ENCODE measurements around the gene THEM4.
"Not testable (repeated sequence)": the region's sequence is repeated elsewhere in the genome, so short reads cannot be mapped to it uniquely, and the experiment has no call there.

The THEM4 gene

DNA sequence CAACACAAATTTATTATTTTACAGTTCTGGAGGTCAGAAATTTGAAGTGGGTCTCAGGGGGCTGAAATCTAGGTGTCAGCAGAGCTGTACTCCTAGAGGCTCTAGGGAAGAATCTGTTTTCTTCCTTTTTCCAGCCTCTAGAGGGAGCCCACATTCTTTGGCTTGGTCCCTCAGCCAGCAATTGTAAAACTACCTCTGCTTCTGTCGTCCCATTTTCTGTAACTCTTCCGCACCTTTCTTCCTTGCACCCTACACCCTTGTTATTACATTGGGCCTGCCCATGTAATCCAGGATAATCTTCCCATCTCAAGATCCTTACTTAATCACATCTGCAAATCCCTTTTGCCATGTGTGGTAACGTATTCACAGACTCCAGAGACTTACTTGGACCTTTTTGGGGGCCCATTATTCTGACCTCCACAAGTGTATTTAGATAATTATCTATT lies 24.8 kb upstream of the THEM4 start:
- peak; percentile 58 for DNase-seq (ENCODE audit: low spot score)

DNA sequence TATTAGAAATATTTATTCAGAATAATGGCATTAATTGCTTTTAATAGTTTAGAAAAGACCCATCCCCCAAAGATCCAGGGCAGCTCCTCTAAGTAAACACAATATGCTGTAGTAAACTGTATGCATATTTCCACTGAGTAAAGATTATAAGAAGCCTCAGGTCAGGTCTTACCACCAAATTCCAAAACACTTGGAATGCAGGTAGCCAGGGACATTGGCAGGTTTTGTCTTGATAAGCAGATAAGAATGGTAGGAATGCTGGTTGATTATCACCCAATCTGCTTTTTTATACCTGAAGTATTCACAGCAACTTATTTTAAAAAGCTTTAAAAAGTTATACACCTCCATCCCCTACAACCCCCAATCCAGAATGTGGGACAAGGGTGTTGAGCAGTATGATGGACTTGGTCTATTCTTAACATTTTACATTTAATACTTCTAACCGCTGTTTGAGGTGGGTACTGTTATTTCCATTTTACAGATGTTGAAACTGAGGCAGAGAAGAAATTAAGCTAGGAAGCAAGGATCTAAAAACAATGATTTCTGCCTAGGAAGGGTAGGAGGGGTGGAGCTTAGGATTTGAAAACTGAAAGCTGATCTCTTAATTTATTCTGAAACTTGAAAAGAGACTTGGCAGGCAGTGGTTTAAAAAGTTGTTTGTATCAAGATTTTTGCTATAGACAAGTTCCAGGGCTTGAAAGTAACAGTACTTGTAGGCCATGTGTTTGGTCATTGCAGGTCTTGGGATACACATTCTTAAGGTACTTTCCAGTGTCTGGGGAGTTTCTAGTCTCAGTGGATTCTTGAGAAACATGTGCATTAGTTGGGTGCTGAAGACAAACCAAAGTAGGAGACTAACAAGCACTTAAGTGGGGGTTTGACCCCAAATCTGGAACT lies 15.6 kb upstream of the THEM4 start:
- DNase-seq (ENCODE audit: low spot score): no peak

DNA sequence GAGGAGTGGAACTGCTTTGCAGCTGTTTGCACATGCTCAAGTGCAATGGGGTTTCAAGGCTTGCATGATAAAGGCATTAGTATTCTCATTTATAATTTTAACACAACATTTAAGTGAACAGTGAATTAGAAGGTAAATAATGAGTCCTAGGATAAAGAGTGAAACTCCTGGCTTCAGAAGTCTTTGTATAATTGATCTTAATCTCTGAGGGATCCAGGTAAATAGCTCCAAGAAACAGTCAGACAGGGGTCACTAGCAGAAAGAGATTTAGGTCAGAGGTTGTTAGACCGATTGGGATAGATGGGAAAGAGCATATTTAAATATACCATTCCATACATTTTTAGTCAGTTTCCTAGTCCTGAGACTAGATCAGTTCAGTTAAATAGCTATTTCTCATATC lies 14.1 kb upstream of the THEM4 start:
- no peak for DNase-seq (ENCODE audit: low spot score)

DNA sequence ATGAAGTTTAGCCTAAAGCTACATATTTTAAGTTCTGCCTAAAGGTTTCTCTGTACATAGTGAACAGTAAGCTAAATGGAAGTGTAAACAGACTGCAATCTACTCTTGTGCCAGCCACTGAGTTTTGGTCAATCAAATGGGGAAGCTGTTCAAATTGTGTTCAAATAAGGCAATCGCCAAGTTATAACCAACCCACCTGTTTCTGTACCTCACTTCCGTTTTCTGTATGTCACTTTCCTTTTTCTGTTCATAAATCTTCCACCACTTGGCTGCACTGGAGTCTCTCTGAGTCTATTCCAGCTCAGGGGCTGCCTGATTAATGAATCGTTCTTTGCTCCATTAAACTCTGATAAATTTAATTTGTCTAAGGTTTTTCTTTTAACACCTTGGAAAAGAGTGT lies 10.8 kb upstream of the THEM4 start:
- no peak for DNase-seq (ENCODE audit: low spot score)

DNA sequence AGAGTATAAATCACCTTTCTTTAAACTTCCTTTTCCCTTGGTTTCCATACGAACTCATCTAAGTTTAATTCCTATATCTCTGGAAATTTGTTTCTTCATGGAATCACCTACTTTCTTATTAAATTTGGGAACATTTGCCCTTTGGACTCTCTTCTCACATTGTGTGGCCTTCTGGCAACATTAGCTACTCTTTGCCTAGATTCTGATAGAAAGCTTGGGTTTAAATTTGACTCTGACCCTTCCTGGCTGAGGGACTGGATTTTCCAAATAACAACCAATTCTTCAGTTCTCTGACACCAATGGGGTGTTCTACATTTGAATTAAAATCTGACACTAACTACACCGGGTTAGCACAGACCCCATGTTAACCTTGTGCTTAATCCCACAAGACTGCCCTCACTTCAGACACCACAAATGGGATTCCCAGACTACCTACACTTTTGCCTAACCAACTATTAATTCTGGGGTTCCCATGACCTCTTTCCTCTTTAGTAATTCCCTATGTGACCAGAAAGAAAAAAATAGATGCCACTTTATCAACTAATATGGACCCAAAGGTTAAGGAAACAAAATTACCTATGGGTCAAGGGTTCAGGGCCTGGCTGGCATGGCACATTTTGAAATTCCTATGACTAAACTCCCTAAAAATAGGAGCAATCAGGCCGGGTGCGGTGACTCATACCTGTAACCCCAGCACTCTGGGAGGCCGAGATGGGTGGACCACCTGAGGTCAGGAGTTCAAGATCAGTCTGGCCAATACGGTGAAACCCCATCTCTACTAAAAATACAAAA lies 9.7 kb upstream of the THEM4 start:
- DNase-seq (ENCODE audit: low spot score): no peak

DNA sequence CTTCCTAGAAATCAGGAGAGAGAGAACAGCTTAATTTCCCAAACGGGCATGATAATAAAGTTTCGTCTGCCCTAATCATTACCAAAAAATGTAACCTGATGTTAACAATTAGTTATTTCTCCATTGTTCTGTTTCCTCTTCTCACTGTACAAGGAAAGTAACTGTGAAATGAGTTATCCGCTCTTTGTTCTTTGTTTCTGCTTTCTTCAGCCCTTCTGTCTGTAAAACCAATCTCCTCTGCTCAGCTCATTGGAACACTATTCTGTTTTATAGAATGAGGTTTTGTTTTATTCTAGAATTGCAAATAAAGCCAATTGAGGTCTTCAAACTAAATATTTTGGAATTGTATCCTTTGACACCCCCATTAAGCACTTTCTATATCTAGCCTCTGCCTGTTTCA lies 8.8 kb upstream of the THEM4 start:
- no peak for DNase-seq (ENCODE audit: low spot score)

DNA sequence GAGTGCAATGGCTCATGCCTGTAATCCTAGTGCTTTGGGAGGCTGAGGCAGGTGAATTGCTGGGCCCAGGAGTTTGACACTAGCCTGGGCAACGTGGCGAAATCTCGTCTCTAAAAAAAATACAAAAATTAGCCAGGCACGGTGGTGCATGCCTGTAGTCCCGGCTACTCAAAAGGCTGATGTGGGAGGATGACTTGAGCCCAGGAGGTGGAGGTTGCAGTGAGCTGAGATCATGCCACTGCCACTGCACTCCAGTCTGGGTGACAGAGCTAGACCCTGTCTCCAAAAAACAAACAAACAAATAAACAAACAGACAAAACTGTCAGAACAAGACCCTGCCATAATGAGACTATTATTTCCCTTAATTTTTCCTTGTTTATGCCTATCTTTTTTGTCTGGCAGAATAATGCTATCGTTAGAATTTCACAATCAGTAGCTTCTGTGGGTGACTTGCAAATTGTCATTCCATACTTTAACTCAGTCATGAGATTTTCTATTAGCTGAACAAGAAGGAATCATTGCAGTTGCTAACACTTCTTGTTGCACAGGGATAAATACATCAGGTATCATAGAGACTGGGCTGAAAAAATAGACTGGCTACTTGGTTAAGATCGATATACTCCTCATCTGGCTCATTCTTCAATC lies 7.5 kb upstream of the THEM4 start:
- no peak for DNase-seq (ENCODE audit: low spot score)

DNA sequence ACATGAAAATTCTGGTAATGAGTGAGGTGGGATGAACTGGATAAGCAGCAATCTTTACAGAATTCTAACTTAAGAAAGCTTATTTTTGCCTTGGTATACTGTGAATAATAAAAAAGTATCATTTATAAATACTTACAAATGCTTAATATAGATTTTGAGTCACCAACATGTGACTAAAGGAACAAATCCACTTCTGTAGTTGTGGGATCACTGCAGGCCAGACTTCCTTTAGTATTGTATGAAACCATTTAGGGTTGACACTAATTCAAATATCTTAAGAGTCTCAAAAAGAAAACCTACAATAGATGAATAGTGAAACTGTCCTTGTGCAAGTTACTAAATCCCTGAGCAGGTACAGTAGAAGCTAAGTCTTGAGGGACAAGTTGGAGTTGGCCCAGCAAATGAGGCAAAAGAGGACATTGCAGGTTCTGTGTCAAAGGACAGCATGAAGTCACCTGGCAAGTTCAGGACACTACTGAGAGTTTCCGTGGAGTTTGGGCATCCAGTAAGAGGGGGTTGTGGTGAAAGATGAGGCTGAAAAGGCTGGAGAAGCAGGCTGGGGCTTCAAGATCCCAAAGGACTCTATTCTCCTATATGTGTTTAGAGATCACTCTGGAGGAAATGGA lies 5.9 kb upstream of the THEM4 start:
- peak; percentile 66 for DNase-seq (ENCODE audit: low spot score)

DNA sequence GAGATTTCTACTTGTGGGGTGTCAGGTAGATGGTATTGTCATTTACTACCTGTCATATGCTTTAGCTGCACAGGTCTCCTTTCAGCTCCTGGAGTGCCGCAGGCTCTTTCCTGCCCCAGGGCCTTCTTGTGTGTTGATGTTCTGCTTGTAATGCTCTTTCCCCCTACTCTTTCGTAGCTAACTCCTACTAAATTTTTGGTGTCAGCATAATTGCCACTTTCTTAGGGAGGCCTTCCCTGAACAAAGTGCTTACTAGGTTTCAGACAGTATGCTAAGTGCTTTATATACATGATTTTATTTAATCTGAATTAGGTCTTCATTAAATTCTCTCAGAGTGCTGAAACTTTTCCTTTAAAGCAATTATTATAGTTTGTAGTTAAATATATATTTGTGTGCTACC lies 4.8 kb upstream of the THEM4 start:
- DNase-seq (ENCODE audit: low spot score): no peak

DNA sequence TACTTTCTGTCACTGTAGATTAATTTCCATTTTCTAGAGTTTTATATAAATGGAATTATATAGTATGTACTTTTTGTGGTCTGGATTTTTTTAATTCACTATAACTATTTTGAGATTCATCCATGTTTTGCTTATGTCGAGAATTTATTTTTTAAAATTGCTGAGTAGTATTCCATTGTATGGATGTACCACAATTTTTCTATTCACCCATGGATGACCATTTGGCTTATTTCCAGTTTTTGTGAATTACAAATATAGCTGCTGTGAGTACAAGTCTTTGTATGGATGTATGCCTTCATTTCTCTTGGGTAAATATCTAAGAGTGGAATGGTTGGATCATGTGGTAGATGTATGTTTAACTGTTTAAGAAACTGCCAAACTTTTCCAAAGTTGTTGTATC lies 3.7 kb upstream of the THEM4 start:
- DNase-seq (ENCODE audit: low spot score): no peak

DNA sequence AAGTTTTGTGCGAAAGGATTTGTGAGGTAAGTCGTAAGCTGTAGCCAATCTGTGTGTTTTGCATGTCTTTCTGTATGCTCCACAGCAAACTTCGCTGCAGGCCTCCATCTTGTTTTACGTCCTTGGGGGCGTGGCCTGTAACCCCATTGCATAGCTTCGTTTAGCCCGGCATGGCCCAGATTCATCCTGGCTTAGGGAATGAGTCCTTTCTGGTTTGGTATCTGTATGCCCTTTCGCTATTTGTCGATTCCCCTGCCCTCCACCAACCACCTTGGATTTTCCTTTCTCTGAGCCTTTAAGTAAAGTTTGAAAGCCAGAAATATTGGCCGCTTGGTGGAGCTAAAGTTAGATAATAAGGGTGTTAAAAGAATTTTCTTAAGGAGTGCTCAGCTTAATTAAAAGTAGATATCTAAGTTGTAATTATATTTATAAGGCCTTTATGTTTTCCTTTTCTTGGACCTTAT lies 1.1 kb downstream of the THEM4 start:
- DNase-seq (ENCODE audit: low spot score): no peak

DNA sequence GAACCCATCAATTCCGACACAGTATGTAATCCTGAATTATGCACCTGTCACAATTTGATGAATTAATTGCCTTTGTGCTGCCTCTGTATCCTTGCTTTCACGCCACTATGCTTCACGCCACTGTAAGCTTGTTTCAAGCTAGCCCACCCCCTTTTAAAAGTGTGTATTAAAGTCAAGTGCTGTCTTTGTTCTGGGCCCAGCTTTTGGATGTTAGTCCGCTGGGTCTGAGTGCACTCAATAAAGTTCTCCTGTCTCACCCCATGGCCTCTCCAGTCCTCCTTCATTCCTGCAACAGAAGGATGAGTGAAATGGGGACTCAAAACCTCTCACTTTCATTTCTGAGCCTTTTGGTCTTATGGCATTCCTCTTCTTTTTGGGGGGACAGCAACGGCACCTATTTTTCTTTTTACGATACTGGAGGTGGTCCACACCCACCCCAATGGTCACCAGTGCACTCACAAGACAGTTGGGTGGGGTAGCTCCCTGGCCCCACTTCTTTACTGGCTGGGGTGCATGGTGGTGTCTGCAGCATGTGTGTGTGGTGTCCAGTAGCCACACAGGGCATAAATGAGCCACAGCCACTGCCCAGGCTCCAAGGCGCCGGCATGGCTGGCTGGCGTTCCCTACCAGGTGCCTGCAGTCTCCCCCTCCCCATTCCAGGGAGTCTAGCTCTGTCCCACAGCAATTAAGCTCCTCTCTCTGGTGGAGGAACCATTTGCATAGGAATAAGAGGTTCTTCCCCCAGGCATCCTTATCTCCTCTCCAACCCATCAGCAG lies 1.8 kb downstream of the THEM4 start:
- no peak for DNase-seq (ENCODE audit: low spot score)

DNA sequence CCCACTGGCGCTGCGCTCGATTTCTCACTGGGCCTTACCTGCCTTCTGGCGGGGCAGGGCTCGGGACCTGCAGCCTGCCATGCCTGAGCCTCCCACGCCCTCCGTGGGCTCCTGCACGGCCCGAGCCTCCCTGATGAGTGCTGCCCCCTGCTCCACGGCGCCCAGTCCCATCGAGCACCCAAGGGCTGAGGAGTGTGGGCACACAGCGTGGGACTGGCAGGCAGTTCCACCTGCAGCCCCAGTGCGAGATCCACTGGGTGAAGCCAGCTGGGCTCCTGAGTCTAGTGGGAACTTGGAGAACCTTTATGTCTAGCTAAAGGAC lies 3.0 kb downstream of the THEM4 start:
- not testable (repeated sequence) for DNase-seq (ENCODE audit: low spot score)

DNA sequence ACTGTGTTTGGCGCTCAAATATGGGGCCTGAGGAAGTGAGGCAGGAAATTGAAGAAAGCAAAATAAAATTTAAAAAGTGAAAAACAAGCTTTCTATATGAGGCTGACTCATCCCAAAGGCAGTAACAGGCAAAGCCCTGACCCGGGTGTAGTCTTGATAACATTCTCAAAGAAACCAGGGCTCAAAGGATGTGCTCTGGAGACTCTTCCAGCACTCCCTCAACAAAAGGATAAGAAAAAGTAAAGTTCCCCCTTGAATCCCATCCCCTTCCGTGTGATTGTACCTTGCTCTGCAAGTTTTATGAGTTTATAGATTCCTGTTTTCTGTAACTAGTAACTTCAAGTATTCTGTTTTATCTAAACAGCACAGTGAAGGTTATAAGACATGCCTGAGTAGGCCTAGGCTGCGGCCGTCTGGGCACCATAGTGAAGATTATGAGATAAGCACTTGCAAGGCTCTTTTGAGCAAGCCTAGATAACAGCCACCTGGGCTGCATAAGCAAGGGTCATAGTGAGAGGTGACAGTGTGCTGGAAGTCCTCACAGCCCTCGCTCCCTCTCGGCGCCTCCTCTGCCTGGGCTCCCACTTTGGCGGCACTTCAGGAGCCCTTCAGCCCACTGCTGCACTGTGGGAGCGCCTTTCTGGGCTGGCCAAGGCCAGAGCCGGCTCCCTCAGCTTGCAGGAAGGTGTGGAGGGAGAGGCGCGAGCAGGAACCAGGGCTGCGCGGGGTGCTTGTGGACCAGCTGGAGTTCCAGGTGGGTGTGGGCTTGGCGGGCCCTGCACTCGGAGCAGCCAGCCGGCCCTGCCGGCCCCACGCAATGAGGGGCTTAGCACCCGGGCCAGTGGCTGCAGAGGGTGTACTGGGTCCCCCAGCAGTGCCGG lies 3.6 kb downstream of the THEM4 start:
- not testable (repeated sequence) for DNase-seq (ENCODE audit: low spot score)

DNA sequence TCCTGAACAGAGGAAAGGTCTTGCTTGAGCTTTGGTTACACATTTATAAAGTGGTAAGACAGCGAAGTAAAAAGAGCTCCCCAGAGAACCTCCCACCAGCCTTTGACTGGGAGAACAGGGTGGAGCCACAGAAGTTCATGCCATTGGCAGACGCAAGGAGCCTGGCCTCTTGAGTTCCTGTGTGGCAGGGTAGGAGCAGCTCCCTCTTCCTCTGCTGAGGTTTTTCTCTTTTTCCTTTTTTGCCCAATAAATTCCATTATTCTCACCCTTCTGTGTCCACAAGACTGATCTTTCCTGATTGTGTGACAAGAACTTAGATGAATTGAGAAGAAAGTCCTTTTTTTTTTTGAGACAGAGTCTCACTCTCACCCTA lies 4.3 kb downstream of the THEM4 start:
- no peak for DNase-seq (ENCODE audit: low spot score)

DNA sequence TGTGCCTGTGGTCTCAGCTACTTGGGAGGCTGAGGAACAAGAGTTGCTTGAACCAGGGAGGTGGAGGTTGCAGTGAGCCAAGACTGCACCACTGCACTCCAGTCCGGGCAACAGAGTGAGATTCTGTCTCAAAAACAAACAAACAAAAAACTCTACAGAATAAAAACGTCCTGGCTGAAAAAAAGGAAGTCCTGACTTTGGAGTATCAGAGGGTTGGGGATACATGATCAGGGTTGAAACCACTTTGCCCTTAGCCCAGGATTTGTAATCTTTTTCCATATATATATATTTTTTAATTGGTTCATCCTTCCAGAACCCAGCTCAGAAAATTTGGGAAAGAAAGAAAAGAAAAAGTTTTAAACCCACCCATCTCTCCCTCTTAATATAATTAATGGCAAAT lies 6.5 kb downstream of the THEM4 start:
- no peak for DNase-seq (ENCODE audit: low spot score)

DNA sequence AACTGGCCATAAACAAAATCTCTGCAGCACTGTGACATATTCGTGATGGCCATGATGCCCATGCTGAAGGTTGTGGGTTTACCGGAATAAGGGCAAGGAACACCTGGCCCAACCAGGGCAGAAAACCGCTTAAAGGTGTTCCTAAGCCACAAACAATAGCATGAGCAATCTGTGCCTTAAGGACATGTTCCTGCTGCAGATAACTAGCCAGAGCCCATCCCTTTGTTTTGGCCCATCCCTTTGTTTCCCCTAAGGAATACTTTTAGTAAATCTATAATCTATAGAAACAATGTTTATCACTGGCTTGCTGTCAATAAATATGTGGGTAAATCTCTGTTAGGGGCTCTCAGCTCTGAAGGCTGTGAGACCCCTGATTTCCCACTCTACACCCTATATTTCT lies 8.5 kb downstream of the THEM4 start:
- DNase-seq (ENCODE audit: low spot score): not testable (repeated sequence)

DNA sequence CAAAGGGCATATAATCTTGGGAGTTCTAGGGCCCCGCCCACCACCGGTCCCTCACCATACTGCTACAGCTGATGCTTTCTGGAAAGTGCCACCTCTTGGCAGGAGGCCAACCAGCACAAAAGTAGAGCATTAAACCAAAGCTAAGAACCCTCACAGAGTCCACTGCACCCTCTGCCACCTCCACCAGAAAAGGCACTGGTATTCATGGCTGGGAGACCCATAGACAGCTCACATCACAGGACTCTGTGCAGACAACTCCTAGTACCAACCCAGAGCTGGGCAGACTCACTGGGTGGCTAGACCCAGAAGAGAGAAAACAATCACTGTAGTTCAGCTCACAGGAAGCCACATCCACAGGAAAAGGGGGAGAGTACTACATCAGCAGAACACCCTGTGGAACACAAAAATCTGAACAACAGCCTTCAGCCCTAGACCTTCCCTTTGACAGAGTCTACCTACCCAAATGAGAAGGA lies 10.8 kb downstream of the THEM4 start:
- no peak for DNase-seq (ENCODE audit: low spot score)

DNA sequence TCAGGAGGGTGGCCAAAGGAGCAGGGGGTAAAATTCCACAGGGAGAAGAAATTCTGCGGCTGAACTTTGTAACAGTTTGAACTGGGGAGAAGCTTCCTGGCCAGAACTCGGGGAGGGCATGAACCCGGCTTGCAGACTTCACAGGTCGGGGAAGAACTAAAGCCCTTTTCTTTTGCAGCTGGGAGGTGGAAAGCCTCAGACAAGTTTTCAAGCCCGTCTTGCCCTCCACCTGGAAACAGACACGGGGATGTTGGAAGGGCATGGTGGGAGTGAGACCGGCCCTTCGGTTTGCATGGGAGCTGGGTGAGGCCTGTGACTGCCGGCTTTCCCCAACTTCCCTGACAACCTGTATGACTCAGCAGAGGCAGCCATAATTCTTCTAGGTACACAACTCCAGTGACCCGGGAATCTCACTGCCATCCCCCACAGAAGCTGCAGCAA lies 11.3 kb downstream of the THEM4 start:
- no peak for DNase-seq (ENCODE audit: low spot score)

DNA sequence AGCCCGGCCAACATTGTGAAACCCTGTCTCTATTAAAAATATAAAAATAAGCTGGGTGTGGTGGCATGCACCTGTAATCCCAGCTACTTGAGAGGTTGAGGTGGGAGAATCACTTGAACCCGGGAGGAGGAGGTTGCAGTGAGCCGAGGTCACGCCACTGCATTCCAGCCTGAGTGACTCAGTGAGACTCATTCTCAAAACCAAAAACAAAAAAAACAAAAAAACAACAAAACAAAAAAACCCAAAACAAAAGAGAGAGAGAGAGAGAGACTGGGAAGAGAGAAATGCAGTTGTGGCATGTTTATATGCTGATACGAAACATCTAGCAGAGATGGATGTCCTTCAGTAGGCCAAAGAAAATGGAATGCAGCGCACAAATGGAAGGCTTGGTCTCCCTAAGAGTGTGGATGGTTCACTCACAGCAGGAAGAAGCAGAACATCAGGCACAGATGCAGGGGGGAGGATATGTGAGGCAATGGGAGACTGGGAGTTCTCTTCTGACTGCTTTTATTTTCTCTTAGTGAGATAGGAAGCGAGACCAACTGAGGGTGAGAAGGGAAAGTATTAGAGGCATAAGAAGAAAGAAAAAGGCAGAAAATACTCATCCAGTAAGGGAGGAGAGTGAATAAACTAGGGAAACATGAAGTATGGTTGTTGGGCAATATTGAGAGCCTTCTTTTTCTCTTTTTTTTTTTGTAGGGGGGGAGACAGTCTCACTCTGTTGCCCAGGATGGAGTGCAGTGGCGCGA lies 16.0 kb downstream of the THEM4 start:
- DNase-seq (ENCODE audit: low spot score): no peak

Data from COLO829 (cell line).